ENCODE data around the gene RAB18.

RAB18 gene

DNA sequence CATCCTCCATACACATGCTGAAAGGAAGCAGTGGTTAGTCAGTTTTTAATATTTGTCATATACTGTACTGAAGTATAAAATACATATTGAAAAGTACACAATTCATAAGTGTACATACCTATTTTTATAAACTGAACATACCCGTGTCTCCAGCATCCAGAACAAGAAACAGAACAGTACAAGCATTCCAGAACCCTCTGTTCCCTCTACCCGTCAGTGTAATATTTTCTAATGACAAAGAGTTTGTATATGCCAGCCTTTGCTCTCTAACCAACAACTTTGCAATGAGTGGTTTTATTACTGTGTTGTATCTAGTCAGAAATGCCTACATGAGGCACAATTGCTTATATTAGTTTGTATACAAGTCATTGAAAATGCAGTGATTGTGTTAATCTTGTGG, 18.7 kb upstream of the RAB18 start:
- DNase-seq (ENCODE audit: low spot score) = no peak
- in situ Hi-C loops (cut with MboI; ENCODE audit: low sequenced_read_pairs, unreplicated experiment) = no loop called here
- TF ChIP-seq, protein P1, sequence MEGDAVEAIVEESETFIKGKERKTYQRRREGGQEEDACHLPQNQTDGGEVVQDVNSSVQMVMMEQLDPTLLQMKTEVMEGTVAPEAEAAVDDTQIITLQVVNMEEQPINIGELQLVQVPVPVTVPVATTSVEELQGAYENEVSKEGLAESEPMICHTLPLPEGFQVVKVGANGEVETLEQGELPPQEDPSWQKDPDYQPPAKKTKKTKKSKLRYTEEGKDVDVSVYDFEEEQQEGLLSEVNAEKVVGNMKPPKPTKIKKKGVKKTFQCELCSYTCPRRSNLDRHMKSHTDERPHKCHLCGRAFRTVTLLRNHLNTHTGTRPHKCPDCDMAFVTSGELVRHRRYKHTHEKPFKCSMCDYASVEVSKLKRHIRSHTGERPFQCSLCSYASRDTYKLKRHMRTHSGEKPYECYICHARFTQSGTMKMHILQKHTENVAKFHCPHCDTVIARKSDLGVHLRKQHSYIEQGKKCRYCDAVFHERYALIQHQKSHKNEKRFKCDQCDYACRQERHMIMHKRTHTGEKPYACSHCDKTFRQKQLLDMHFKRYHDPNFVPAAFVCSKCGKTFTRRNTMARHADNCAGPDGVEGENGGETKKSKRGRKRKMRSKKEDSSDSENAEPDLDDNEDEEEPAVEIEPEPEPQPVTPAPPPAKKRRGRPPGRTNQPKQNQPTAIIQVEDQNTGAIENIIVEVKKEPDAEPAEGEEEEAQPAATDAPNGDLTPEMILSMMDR (IDR thresholded peaks at IDR 0.05; ENCODE audit: borderline replicate concordance, control extremely low read depth, extremely low read depth, insufficient read depth, missing control alignments) = no peak

DNA sequence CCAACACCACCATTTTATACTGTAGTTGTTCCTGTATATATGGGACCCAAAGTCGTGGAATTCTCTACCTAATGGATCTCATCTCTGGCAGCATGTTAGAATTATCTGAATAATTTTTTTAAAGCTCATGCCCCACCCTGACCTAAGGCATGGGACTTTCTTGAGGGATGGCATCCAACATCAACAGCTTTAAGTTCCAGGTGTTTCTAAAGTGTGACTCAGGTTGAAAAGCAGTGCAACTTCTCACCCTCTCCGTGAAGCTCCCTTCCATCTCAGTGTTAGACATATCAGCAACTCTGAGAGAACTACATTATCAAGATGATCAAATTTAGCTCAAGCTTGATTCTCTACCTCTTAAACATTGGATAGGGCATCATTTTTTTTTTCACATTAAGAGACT, 18.1 kb upstream of the RAB18 start:
- TF ChIP-seq, protein P1 (IDR thresholded peaks at IDR 0.05; ENCODE audit: borderline replicate concordance, control extremely low read depth, extremely low read depth, insufficient read depth, missing control alignments) = no peak
- no peak for DNase-seq (ENCODE audit: low spot score)
- in situ Hi-C loops (cut with MboI; ENCODE audit: low sequenced_read_pairs, unreplicated experiment) = no loop called here

GRCh38 chr10:27490807-27491206, 13.3 kb upstream of the RAB18 start:
- TF ChIP-seq, protein P1 (IDR thresholded peaks at IDR 0.05; ENCODE audit: borderline replicate concordance, control extremely low read depth, extremely low read depth, insufficient read depth, missing control alignments) = no peak
- in situ Hi-C loops (cut with MboI; ENCODE audit: low sequenced_read_pairs, unreplicated experiment) = no loop called here
- DNase-seq (ENCODE audit: low spot score) = no peak

- TF ChIP-seq, protein P1 (IDR thresholded peaks at IDR 0.05; ENCODE audit: borderline replicate concordance, control extremely low read depth, extremely low read depth, insufficient read depth, missing control alignments) = no peak
- DNase-seq (ENCODE audit: low spot score) = no peak
- in situ Hi-C loops (cut with MboI; ENCODE audit: low sequenced_read_pairs, unreplicated experiment) = no loop called here
These were observed 9.8 kb upstream of the RAB18 start for GRCh38 chr10:27494116-27494805.

DNA sequence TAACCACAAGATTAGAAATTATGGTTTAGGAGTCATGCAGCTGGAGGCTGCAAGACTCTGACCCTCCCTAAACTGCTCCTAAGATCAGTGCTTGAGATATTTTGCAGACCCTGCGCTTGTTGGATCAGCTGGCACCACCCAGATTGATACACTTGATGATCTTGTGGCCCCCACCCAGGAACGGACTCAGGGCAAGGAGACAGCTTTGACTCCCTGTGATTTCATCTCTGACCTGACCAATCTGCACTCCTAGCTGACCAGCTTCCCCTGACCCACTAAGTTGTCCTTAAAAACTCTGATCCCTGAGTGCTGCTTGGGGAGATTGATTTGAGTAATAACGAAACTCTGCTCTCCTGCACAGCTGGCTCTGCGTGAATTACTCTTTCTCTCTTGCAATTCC, 8.0 kb upstream of the RAB18 start:
- TF ChIP-seq, protein P1 (IDR thresholded peaks at IDR 0.05; ENCODE audit: borderline replicate concordance, control extremely low read depth, extremely low read depth, insufficient read depth, missing control alignments) = no peak
- DNase-seq (ENCODE audit: low spot score) = no peak
- in situ Hi-C loops (cut with MboI; ENCODE audit: low sequenced_read_pairs, unreplicated experiment) = no loop called here

GRCh38 chr10:27500096-27500495, 4.0 kb upstream of the RAB18 start:
- in situ Hi-C loops (cut with MboI; ENCODE audit: low sequenced_read_pairs, unreplicated experiment) = no loop called here
- no peak for DNase-seq (ENCODE audit: low spot score)
- TF ChIP-seq, protein P1 (IDR thresholded peaks at IDR 0.05; ENCODE audit: borderline replicate concordance, control extremely low read depth, extremely low read depth, insufficient read depth, missing control alignments) = no peak
